Pons (tissue), 1 donor: ENCODE measurements around the gene FLCN.
"Not testable (repeated sequence)": the region's sequence is repeated elsewhere in the genome, so short reads cannot be mapped to it uniquely, and the experiment has no call there.

ENCODE experiments used
- DNase-seq: peaks from one replicate; pipeline ENCODE4 v3.0.0-alpha.2; 2016; ENCODE audit warnings: low spot score

The FLCN gene

GRCh38 chr17:17206913-17207335 lies 30.0 kb downstream of the FLCN start:
- DNase-seq = no peak

- DNase-seq = no peak
Measured at GRCh38 chr17:17206124-17206912, 30.6 kb downstream of the FLCN start, which contains the start of gene PLD6. PLD6 (minus strand) TSS chr17:17206333; CDS start chr17:17206286, 47 bp downstream.

- DNase-seq = no peak
Measured at GRCh38 chr17:17205368-17206123, 31.4 kb downstream of the FLCN start.

- DNase-seq = no peak
Measured at GRCh38 chr17:17204635-17205231, 32.2 kb downstream of the FLCN start.

DNA sequence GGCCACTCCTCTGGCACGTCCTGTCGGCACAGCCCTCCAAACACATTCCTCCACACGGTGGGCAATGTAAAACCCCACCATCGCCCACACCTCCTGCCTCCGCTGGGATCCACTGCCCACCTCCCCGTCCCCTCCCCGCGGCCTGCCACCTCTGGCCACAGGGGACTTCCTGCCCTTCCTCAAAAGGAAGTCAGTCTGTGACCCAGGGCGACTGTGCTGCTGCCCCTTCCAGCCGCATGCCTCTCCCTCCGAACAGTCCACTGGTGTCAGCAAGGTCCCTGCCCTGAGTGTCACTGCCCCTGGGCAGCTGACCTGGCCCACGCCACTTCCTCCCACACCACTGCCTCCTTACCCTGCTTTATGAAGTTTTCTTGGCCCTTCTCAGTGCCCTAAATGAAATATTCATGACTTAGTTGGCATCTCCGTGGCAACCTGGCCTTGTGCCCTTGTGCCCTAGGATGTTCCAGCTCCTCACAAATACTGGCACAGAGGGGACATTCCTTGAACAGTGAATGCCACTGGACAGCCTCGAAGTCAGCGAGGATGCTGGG lies 32.9 kb downstream of the FLCN start:
- peak; percentile 83 for DNase-seq

DNA sequence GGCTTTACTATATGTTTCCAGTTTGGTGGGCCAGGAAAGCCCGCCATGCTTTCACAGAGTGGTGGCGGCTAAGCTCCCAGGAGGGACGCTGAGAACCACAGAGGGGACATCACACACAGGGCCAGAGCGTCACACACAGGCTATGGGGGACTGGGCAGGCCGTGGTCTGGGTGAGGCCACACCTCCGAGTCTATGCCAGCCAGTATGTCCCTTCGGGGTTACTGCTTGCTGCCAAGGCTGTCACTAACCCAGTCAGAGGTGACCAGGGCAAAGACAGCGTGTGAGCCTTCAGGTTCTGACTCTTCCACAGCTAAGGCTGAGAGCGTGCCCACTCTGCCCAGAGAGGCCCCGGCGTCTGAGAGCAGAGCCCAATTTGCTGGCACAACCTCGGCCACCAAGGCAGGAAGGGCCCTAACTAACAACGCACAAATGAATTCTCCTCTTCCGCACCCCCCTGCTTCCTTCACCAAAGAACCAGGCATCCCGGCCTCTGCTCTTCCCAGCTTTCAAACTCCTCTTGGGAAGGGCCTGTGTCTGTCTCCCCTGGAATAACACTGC lies 33.7 kb downstream of the FLCN start:
- DNase-seq = no peak

DNA sequence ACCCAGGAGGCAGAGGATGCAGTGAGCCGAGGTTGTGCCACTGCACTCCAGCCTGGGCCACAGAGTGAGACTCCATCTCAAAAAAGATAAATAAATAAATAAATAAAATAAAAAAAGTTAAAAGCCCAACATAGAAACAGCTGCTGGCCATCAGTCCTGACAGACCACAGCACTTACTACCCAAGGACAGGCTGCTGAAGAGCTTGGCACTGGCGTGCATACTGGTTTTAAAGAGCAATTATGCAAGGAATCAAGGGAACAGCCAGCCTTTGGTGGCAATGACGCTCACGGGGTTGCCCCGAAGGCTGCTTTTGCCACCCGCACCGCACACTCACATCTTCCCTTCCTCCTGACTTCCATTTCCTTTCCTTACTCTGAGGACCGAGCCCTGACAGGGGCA lies 35.1 kb downstream of the FLCN start:
- DNase-seq = no peak

GRCh38 chr17:17201271-17201670 lies 35.7 kb downstream of the FLCN start:
- DNase-seq = no peak

DNA sequence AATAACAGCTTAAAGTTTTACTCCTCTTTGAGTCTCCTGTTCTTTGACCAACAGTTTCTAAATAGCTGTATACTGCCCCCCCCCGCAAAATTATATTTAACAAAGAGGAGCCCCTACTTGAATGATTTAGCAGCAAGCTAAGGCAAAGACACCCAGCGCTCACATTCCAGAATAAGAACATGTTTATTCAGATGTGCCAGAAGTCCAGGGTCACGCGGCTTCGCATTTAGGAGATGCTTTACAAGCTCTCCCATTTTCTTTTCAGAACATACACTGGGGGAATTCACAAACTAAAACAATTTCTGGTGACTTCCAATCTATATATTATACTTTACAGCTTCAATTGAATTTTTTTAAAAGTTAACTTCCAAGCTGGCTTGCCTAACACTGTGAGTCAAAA lies 36.1 kb downstream of the FLCN start:
- DNase-seq = no peak

DNA sequence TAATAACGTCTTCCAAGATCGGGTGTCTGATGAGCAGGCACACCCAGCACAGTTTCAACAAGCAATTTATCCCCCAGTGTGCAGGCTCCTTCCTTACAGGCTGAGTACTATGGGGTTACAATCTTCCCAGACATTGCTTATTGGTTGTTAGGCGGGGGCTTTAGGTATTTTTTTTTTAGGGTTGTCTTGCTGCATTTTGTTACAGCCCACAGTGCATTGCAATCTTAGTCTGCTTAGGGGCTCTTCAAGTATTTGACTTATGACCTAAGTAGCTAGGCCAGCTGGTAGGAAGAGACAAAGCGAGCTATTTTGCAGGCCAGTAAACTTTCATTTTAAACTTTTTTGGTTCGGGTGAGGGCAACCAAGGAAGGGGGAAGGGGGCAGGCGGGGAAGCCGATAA lies 36.7 kb downstream of the FLCN start:
- no peak for DNase-seq

GRCh38 chr17:17198281-17198680 lies 38.7 kb downstream of the FLCN start:
- no peak for DNase-seq

DNA sequence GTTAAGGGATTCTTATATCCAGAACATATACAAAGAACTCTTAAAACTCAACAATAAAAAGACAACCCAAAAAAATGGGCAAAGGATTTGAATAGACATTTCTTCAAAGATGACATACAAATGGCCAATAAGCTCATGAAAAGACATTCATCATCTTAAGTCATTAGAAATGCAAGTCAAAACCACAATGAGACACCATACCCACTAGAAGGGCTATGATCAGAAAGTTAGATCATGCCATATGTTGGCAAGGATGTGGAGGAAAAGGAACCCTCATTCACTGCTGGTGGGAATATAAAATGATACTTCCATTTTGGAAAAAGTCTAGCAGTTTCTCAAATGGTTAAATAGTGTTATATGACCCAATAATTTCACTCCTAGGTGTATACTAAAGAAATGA lies 40.2 kb downstream of the FLCN start:
- no peak for DNase-seq

DNA sequence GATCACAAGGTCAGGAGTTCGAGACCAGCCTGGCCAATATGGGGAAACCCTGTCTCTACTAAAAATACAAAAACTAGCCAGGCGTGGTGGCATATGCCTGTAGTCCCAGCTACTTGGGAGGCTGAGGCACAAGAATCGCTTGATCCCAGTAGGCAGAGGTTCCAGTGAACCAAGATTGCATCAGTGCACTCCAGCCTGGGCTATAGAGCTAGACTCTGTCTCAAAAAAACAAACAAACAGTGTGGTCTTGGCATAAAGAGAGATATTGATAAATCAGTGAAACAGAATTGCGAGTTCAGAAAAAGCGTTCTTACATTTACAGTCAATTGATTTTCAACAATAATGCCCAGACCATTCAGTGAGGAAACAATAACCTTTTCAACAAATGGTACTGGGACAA lies 41.5 kb downstream of the FLCN start:
- DNase-seq = not testable (repeated sequence)

DNA sequence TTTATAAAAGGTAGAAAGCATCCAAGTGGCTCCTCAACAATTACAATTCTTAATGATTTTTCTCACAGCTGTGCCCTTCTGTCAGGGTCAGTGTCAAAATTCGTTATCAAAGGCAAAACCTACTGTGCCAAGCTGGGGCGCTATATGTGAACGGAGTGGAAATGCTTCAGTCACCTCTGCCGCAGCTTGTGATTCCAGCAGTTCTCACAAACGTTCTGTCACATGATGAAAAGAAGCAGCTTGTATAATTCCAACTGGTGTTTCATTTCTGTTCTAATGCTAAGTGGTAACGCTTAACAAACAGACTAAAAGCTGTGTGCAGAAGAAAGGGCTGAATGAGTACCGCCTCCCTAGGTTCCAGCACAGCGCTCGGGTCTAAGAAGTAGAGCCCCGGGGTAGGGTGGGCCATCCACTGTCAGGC lies 45.0 kb downstream of the FLCN start:
- no peak for DNase-seq

- DNase-seq = no peak
Measured at GRCh38 chr17:17191346-17191792, 45.6 kb downstream of the FLCN start.

DNA sequence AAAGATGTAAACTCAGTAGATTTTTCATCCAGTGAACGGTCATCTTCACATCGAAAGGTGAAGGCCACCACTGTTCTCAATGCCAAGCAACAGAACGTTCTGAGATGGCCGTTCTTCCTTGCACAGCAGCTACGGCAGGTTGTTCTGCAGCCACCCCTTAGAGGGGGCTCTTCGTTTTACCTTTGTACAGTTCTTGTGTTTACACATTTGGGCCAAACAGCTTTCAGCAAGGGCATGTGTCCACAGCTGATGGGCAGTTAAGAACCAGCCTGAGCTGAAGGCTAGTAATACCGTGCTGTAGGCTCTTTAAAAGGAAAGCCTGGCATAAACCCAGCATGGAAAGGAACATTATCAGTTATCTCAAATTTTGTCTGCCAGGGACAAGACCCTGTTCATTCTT lies 46.8 kb downstream of the FLCN start:
- no peak for DNase-seq

GRCh38 chr17:17189559-17189958 lies 47.4 kb downstream of the FLCN start:
- DNase-seq = no peak

DNA sequence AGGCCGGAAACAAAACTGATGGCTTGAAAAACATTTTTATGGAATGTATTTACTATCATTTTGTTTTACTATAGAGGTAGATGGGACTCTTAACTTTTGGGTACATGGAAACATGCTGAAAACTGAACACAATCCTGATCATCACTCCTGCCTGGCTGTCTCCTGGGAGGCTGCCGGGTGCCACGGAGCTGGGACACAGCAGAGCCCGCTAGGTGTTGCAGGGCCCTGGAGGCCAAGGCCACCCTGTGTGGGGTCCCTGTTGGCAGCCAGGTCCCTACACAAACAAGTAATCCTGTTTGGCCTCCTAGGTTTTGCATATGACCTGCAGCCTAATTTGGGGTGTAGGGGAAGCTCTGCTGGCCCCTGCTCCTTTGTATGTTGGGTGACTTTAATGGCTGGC lies 48.4 kb downstream of the FLCN start:
- no peak for DNase-seq

DNA sequence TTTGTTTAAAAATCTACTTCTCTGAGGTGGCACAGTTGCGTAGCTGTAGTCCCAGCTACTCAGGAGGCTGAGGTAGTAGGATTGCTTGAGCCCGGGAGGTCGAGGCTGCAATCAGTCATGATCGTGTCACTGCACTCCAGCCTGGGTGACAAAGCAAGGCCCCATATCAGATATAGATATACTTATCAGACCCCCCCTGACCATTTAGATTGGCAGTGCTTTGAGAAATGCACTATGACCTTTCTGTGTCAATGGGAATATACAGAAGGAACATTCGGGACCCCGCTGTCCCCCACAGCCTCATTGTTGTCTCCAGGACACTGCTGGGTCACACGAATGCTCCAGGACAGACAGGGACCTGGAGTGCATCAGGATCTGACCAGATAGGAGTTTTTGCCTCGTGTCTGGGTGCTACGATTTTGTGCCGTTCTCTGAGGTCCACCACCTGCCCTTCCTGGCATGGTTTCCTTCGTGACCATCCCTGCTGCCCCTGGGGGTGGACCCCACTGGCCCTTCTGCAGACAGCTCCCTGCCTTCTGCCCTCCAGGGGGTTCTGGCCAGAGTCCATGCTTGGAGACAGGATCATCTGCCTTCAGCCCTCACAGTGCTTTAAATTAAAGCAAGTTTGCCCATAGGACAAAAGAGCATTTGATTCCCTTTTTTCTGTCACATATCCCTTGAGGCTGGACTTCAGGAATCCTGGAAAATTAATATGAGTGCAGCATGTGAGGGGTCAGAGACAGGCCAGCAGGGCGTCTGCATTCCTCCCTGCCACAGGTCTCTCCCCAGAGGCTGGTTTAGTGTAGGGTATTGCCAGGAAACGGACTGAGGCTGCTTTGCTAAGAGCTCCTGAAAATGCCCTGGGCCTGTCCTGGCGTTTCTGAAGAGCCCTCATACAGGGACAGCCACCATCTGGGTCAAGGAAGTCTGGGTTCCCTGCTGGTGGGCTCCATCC lies 50.1 kb downstream of the FLCN start:
- no peak for DNase-seq

- no peak for DNase-seq
Measured at GRCh38 chr17:17186051-17186450, 50.9 kb downstream of the FLCN start.
